ENCODE measurements around the gene HBZ. TPM values are rescaled to one million over a fixed set of nuclear protein-coding genes. Genes with fewer than 3 reads are reported as not detected.
A peak's percentile ranks its signal among the peaks of the same experiment; 100 is the strongest.

Gene HBZ
- total and polyA plus RNA-seq, 9 of the 15 experiments (the other 6 are each of a cell fraction or from before 2014, with no cell fraction given): 58.0 to 610 (median 113) TPM

- POLR2A ChIA-PET: interaction anchor here (1.0 kb wide), 1 partner anchor 8 kb away, joined by 4 read pairs; no protein-coding TSS in a partner anchor
- Histone ChIP-seq H3K36me3 (ENCODE audit: control insufficient read depth, insufficient read depth, low read length) (peaks cover 38% of the 10 kb centered on the region), H3K79me2 (ENCODE audit: control insufficient read depth, insufficient read depth, low read length) (peaks cover 68% of the 10 kb centered on the region), H3K9ac (ENCODE audit: insufficient read depth in 1 of 2, low read depth in 2 of 2, low read length in 2 of 2) (peak overlapping the region in 1 of 2 experiments; percentile 81; a peak in 2 of 4 replicates), H3K27ac (ENCODE audit: extremely low read depth, low read depth, low read length) (no peak overlapping the region), H3K4me3 (no peak overlapping the region), H3K27me3 (ENCODE audit: control insufficient read depth in 2 of 2, insufficient read depth in 2 of 2, low read length in 2 of 2) (no peaks in the 10 kb centered on the region), H3K4me1 (replicated peaks in 1 of 2; ENCODE audit: control insufficient read depth in 2 of 2, insufficient read depth in 2 of 2, low read length in 2 of 2) (peaks cover 32 to 35% of the 10 kb centered on the region in 2 experiments; a peak in 4 of 5 replicates), H4K20me1 (replicated peaks; ENCODE audit: control insufficient read depth, insufficient read depth, low read length) (no peaks in the 10 kb centered on the region), H3K9me3 (replicated peaks; ENCODE audit: control insufficient read depth, insufficient read depth, low read depth, low read length) (no peaks in the 10 kb centered on the region), H2AFZ (ENCODE audit: low read depth, low read length) (no peak overlapping the region), H3K9me1 (ENCODE audit: control insufficient read depth, insufficient read depth, low read length) (no peaks in the 10 kb centered on the region), H3K4me2 (ENCODE audit: insufficient read depth, low read length) (no peak overlapping the region)
- TF ChIP-seq ETV5 (CRISPR knock-in tag; IDR thresholded peaks at IDR 0.05; ENCODE audit: low read depth): no peak
- TF ChIP-seq ZBTB33 (CRISPR knock-in tag; IDR thresholded peaks at IDR 0.05): peak; percentile 59; the same call in 1 of the 2 replicates
- peak; percentile 59 for TF ChIP-seq ZNF146 (CRISPR knock-in tag; IDR thresholded peaks at IDR 0.05; ENCODE audit: unreplicated experiment)
- CTCF ChIA-PET (ENCODE audit: low intra/inter-chr PET ratio): no interaction called here
- no peak for FAIRE-seq
- in situ Hi-C loops (cut with MboI): no loop called here
- no TSS peak for BruUV-seq (replicated peaks)
- no peak for DNase-seq (ENCODE audit: extremely low read depth in 1 of 4, low spot score in 3 of 4)
- ATAC-seq: no peak
- intact Hi-C loops (cut with micrococcal nuclease): no loop called here
- 82% methylated on average over 15 of the region's 15 CpGs for WGBS (ENCODE audit: insufficient coverage, low coverage, missing lambda C conversion rate)
These were observed 21.8 kb upstream of the HBZ start for GRCh38 chr16:130533-131173.
